Nephron (organoid): ENCODE data around the gene KDR.
A peak's percentile ranks its signal among the peaks of the same experiment; 100 is the strongest.

Experiments
- H3K27ac Mint-ChIP-seq, 3 experiments: 2 replicates each; pipeline ENCODE4 v1.8.0; 2020; ENCODE audit warnings: mixed read lengths in 3 of 3, mild to moderate bottlenecking in 2 of 3, moderate library complexity in 1 of 3
- H3K27me3 Mint-ChIP-seq: 2 replicates; pipeline ENCODE4 v1.8.0; 2021; ENCODE audit warnings: low read depth, mild to moderate bottlenecking, moderate library complexity, mixed read lengths
- H3K36me3 Mint-ChIP-seq: 2 replicates; pipeline ENCODE4 v1.8.0; 2020; ENCODE audit warnings: low read depth, mixed read lengths
- H3K4me1 Mint-ChIP-seq: 2 replicates; pipeline ENCODE4 v1.8.0; 2020; ENCODE audit warnings: mixed read lengths
- H3K4me3 Mint-ChIP-seq, 3 experiments: 2 replicates each; pipeline ENCODE4 v1.8.0; 2020; ENCODE audit warnings: mild to moderate bottlenecking in 3 of 3, mixed read lengths in 3 of 3, moderate library complexity in 2 of 3
- H3K9me3 Mint-ChIP-seq: 2 replicates; pipeline ENCODE4 v1.8.0; 2020; ENCODE audit warnings: mixed read lengths
- CTCF ChIP-seq, 3 experiments: fragments of 200-600 bp; sonication (generic); IDR thresholded peaks; one replicate each; pipeline ENCODE4 v1.5.0; 2021; ENCODE audit warnings: antibody characterized with exemption in 3 of 3; ENCODE audit not compliant: unreplicated experiment in 3 of 3

KDR gene

GRCh38 chr4:55096045-55096444 is 29.4 kb downstream of the KDR start:
- Mint-ChIP-seq H3K27ac (no peak overlapping the region), H3K36me3 (no peaks in the 10 kb centered on the region), H3K9me3 (no peaks in the 10 kb centered on the region), H3K27me3 (no peaks in the 10 kb centered on the region), H3K4me1 (no peaks in the 10 kb centered on the region), H3K4me3 (no peak overlapping the region)
- no peak for TF ChIP-seq CTCF (IDR thresholded peaks at IDR 0.05; ENCODE audit: unreplicated experiment in 3 of 3)

GRCh38 chr4:55092504-55092903 is 32.9 kb downstream of the KDR start:
- Mint-ChIP-seq H3K36me3 (no peaks in the 10 kb centered on the region), H3K27ac (no peak overlapping the region), H3K9me3 (no peaks in the 10 kb centered on the region), H3K4me3 (no peak overlapping the region), H3K27me3 (no peaks in the 10 kb centered on the region), H3K4me1 (peaks cover 5% of the 10 kb centered on the region)
- TF ChIP-seq CTCF (IDR thresholded peaks at IDR 0.05; ENCODE audit: unreplicated experiment in 3 of 3), result no peak

- no peaks in the 10 kb centered on the region for H3K27me3 Mint-ChIP-seq
- no peak overlapping the region for H3K4me3 Mint-ChIP-seq
- no peak for TF ChIP-seq CTCF (IDR thresholded peaks at IDR 0.05; ENCODE audit: unreplicated experiment in 3 of 3)
- peaks cover 26% of the 10 kb centered on the region for H3K4me1 Mint-ChIP-seq
- no peaks in the 10 kb centered on the region for H3K9me3 Mint-ChIP-seq
- H3K27ac Mint-ChIP-seq, result no peak overlapping the region
- H3K36me3 Mint-ChIP-seq, result no peaks in the 10 kb centered on the region
Measured at GRCh38 chr4:55089916-55090315, 35.5 kb downstream of the KDR start.

GRCh38 chr4:55087913-55088260 is 37.5 kb downstream of the KDR start:
- Mint-ChIP-seq H3K4me3 (no peak overlapping the region), H3K9me3 (no peaks in the 10 kb centered on the region), H3K36me3 (no peaks in the 10 kb centered on the region), H3K4me1 (peaks cover 26% of the 10 kb centered on the region), H3K27ac (peak overlapping the region in 1 of 3 experiments; percentile 82), H3K27me3 (no peaks in the 10 kb centered on the region)
- no peak for TF ChIP-seq CTCF (IDR thresholded peaks at IDR 0.05; ENCODE audit: unreplicated experiment in 3 of 3)

- H3K27ac Mint-ChIP-seq, result peak overlapping the region in 2 of 3 experiments; percentile 76 to 82
- peaks cover 26% of the 10 kb centered on the region for H3K4me1 Mint-ChIP-seq
- H3K36me3 Mint-ChIP-seq, result no peaks in the 10 kb centered on the region
- H3K4me3 Mint-ChIP-seq, result no peak overlapping the region
- no peaks in the 10 kb centered on the region for H3K9me3 Mint-ChIP-seq
- TF ChIP-seq CTCF (IDR thresholded peaks at IDR 0.05; ENCODE audit: unreplicated experiment in 3 of 3), result no peak
- H3K27me3 Mint-ChIP-seq, result no peaks in the 10 kb centered on the region
Measured at GRCh38 chr4:55087009-55087912, 38.1 kb downstream of the KDR start.

GRCh38 chr4:55086578-55086977 is 38.8 kb downstream of the KDR start:
- H3K9me3 Mint-ChIP-seq, result no peaks in the 10 kb centered on the region
- peak overlapping the region in 1 of 3 experiments; percentile 82 for H3K27ac Mint-ChIP-seq
- TF ChIP-seq CTCF (IDR thresholded peaks at IDR 0.05; ENCODE audit: unreplicated experiment in 3 of 3), result no peak
- H3K4me1 Mint-ChIP-seq, result peaks cover 26% of the 10 kb centered on the region
- H3K36me3 Mint-ChIP-seq, result no peaks in the 10 kb centered on the region
- H3K4me3 Mint-ChIP-seq, result no peak overlapping the region
- no peaks in the 10 kb centered on the region for H3K27me3 Mint-ChIP-seq
